Measurements from ENCODE around the gene PHIP. TPM values are rescaled to one million over a fixed set of nuclear protein-coding genes. Genes with fewer than 3 reads are reported as not detected.

The PHIP gene
- total and polyA plus RNA-seq, 2 donors from 2014 or later: 4.8 to 30.6 TPM

DNA sequence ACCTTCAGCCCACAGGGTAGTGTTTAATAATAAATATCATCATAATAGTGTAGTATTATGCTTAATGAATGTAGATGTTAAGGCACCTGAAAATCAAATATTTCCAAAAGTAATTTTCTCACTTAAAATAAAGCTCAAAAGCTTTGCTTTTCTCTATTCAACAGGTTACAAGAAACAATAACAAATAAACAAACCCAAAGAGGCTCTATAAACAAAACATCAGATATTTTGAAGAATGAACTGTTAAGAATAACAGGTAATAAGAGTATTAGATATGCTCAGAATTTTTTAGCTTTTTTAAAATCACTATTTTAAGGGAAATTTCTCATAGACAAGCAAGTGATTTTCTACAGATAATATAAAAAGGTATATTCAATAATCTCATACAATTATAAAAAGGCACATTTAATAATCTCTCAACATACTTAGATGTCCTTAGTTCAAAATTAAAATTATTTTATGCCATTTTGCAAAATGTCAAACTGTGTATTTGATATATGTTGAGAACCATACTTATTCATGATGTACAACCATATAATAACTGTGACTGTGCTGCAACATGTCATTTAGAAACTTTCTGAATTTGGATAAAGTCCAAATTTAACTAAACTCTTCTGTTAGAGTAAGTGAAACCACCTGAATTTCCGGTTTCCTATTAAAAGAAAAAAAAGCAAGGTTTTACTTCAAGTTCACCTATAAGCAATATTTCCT, 35.8 kb downstream of the PHIP start:
- no peak overlapping the region for H3K9ac ChIP-seq (ENCODE audit: low read length in 3 of 3)
- H3K27ac ChIP-seq (ENCODE audit: low read depth in 2 of 2, low read length in 2 of 2): no peak overlapping the region
- H3K4me1 ChIP-seq (ENCODE audit: control insufficient read depth in 2 of 3, insufficient read depth in 2 of 3, low read depth in 1 of 3, low read length in 3 of 3): peaks cover 0 to 3% (median 0%) of the 10 kb centered on the region in 3 donors
- DNase-seq: no peak
- intact Hi-C loops (cut with DNase I): no loop called here
- peaks cover 0 to 4% (median 2%) of the 10 kb centered on the region in 3 donors for H3K36me3 ChIP-seq (ENCODE audit: control insufficient read depth in 2 of 3, insufficient read depth in 3 of 3, low read length in 3 of 3)
- no peaks in the 10 kb centered on the region for H3K27me3 ChIP-seq (ENCODE audit: control insufficient read depth, insufficient read depth, low read length)
- TF ChIP-seq, protein P1, sequence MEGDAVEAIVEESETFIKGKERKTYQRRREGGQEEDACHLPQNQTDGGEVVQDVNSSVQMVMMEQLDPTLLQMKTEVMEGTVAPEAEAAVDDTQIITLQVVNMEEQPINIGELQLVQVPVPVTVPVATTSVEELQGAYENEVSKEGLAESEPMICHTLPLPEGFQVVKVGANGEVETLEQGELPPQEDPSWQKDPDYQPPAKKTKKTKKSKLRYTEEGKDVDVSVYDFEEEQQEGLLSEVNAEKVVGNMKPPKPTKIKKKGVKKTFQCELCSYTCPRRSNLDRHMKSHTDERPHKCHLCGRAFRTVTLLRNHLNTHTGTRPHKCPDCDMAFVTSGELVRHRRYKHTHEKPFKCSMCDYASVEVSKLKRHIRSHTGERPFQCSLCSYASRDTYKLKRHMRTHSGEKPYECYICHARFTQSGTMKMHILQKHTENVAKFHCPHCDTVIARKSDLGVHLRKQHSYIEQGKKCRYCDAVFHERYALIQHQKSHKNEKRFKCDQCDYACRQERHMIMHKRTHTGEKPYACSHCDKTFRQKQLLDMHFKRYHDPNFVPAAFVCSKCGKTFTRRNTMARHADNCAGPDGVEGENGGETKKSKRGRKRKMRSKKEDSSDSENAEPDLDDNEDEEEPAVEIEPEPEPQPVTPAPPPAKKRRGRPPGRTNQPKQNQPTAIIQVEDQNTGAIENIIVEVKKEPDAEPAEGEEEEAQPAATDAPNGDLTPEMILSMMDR (IDR thresholded peaks at IDR 0.05; ENCODE audit: borderline replicate concordance, extremely low read depth, insufficient read depth): no peak
- no peak overlapping the region for H3K4me3 ChIP-seq (ENCODE audit: low read length in 3 of 3)
- peaks cover 0 to 4% (median 0%) of the 10 kb centered on the region in 3 donors for H3K9me3 ChIP-seq (ENCODE audit: control insufficient read depth in 2 of 3, insufficient read depth in 1 of 3, low read length in 3 of 3)
- no peak for FAIRE-seq

DNA sequence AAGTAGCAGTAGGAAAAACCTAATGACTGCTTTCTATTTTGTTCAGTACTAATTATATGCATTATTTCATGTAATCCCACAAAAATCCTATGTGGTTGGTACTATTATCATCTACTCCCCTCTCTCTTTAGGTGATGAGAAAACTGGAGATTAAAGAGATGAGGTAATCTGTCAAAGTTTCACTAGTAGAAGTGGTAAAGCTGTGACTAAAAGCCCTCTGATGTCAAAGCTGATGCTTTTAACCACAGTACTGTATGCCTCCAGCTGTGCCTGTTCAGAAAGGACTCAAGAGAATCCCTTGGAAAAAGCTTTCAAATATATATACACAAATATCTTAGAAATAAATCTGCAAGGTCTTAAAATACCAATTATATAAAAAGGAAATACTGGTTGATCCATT, 38.0 kb downstream of the PHIP start:
- TF ChIP-seq, protein P1 (IDR thresholded peaks at IDR 0.05; ENCODE audit: borderline replicate concordance, extremely low read depth, insufficient read depth): no peak
- intact Hi-C loops (cut with DNase I): no loop called here

DNA sequence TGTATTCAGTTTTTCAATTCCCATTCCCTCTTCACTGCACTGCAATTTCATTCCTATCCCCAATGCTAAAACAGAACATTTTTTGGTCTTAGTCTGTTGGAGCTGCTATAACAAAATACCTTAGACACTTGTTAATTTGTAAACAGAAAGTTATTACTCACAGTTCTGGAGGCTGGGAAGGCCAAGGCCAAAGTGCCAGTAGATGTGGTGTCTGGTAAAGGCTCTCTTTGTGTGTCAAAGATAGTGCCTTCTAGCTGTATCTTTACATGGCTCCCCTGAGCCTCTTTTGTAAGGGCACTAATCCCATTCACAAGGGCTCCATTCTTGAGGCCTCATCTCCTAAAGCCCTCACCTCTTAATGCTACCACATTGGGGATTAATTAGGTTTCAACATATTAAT, 40.0 kb downstream of the PHIP start:
- Histone ChIP-seq H3K27me3 (ENCODE audit: control insufficient read depth, insufficient read depth, low read length) (no peaks in the 10 kb centered on the region), H3K27ac (ENCODE audit: low read depth in 2 of 2, low read length in 2 of 2) (no peak overlapping the region), H3K4me3 (ENCODE audit: low read length in 3 of 3) (no peak overlapping the region), H3K4me1 (ENCODE audit: control insufficient read depth in 2 of 3, insufficient read depth in 2 of 3, low read depth in 1 of 3, low read length in 3 of 3) (no peaks in the 10 kb centered on the region), H3K9me3 (ENCODE audit: control insufficient read depth in 2 of 3, insufficient read depth in 1 of 3, low read length in 3 of 3) (peaks cover 0 to 4% (median 0%) of the 10 kb centered on the region in 3 donors), H3K36me3 (ENCODE audit: control insufficient read depth in 2 of 3, insufficient read depth in 3 of 3, low read length in 3 of 3) (peaks cover 0 to 6% (median 2%) of the 10 kb centered on the region in 3 donors), H3K9ac (ENCODE audit: low read length in 3 of 3) (no peak overlapping the region)
- DNase-seq (no peak), FAIRE-seq (no peak)
- TF ChIP-seq, protein P1 (IDR thresholded peaks at IDR 0.05; ENCODE audit: borderline replicate concordance, extremely low read depth, insufficient read depth): no peak
- intact Hi-C loops (cut with DNase I): no loop called here

More for the DNA sequence above, 38.0 kb downstream of the PHIP start:
- no peak for FAIRE-seq
- H3K4me3 ChIP-seq (ENCODE audit: low read length in 3 of 3): no peak overlapping the region
- peaks cover 0 to 4% (median 0%) of the 10 kb centered on the region in 3 donors for H3K9me3 ChIP-seq (ENCODE audit: control insufficient read depth in 2 of 3, insufficient read depth in 1 of 3, low read length in 3 of 3)
- H3K27ac ChIP-seq (ENCODE audit: low read depth in 2 of 2, low read length in 2 of 2): no peak overlapping the region
- H3K27me3 ChIP-seq (ENCODE audit: control insufficient read depth, insufficient read depth, low read length): no peaks in the 10 kb centered on the region
- DNase-seq: no peak
- H3K36me3 ChIP-seq (ENCODE audit: control insufficient read depth in 2 of 3, insufficient read depth in 3 of 3, low read length in 3 of 3): peaks cover 0 to 4% (median 2%) of the 10 kb centered on the region in 3 donors
- no peaks in the 10 kb centered on the region for H3K4me1 ChIP-seq (ENCODE audit: control insufficient read depth in 2 of 3, insufficient read depth in 2 of 3, low read depth in 1 of 3, low read length in 3 of 3)
- no peak overlapping the region for H3K9ac ChIP-seq (ENCODE audit: low read length in 3 of 3)
